ENCODE results near the gene FUNDC2. TPM values are rescaled to one million over a fixed set of nuclear protein-coding genes. Genes with fewer than 3 reads are reported as not detected.

FUNDC2 gene
- total RNA-seq, 1 donor from 2014 or later, result 79.7 TPM

DNA sequence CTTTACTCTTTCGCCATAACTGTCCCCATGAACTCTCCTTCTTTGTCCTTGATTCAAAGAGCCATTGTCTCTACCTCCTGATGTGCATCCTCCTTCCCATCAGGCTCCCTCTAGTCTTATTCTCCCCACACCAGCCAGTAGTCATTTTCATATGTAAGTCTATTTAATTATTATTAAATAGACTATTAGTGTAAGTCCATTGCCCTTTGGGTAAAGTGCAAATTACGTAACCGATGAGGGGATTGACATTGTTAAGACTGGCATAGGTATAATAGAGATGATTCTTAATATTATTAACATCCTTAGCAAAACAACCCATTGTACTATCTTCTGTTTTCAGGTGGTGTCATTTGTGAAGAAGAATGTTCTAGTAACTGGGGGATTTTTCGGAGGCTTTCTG lies 27.6 kb downstream of the FUNDC2 start:
- Histone ChIP-seq H3K27ac (no peak overlapping the region), H3K27me3 (ENCODE audit: low read depth) (no peaks in the 10 kb centered on the region), H3K9me3 (no peaks in the 10 kb centered on the region), H3K4me3 (no peak overlapping the region), H3K4me1 (no peaks in the 10 kb centered on the region), H3K36me3 (peaks cover 16% of the 10 kb centered on the region)
- DNase-seq, result no peak
- ATAC-seq, result no peak
- TF ChIP-seq, protein P1, sequence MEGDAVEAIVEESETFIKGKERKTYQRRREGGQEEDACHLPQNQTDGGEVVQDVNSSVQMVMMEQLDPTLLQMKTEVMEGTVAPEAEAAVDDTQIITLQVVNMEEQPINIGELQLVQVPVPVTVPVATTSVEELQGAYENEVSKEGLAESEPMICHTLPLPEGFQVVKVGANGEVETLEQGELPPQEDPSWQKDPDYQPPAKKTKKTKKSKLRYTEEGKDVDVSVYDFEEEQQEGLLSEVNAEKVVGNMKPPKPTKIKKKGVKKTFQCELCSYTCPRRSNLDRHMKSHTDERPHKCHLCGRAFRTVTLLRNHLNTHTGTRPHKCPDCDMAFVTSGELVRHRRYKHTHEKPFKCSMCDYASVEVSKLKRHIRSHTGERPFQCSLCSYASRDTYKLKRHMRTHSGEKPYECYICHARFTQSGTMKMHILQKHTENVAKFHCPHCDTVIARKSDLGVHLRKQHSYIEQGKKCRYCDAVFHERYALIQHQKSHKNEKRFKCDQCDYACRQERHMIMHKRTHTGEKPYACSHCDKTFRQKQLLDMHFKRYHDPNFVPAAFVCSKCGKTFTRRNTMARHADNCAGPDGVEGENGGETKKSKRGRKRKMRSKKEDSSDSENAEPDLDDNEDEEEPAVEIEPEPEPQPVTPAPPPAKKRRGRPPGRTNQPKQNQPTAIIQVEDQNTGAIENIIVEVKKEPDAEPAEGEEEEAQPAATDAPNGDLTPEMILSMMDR (IDR thresholded peaks at IDR 0.05), result no peak
- intact Hi-C loops (cut with DNase I), result no loop called here

DNA sequence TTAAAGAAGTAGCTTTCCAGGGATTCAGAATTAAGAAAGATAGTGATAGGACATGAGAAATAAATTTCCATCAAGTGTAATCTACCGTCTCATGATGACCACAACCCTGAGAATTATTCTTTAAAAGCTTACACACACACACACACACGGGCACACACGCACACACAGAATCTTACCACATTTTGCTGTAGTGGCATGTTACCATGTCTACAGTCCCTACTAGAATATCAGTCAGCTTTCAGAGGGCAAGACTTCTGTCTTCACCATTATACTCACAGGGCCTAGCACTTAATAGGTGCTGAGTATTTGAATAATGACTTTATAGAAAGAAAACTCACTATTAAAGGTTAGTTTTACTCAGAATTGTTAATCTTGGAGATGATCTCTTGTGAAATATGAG lies 28.9 kb downstream of the FUNDC2 start:
- TF ChIP-seq, protein P1 (IDR thresholded peaks at IDR 0.05), result no peak
- ATAC-seq, result no peak

DNA sequence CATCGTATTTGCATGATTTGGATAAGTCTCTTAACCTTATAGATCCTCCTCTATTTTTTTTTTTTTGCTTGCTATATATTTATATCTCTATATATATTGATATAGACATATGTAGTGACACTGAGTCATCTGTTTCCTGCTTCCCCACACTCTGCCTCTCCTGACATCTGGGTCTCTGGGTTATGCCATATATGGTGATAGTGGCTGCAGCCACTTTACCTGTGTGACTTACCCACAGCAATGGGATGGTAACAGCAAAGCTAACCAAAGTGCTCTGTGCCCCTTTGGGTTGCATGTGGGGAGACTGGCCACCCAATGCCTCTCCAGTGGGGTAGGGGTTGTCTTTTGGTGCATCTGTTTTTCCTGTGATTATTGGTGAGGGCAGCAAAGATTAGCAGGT lies 29.8 kb downstream of the FUNDC2 start:
- intact Hi-C loops (cut with DNase I), result no loop called here
- ATAC-seq (no peak), DNase-seq (no peak)
- Histone ChIP-seq H3K36me3 (peaks cover 22% of the 10 kb centered on the region), H3K27me3 (ENCODE audit: low read depth) (no peaks in the 10 kb centered on the region), H3K9me3 (no peaks in the 10 kb centered on the region), H3K27ac (no peak overlapping the region), H3K4me3 (no peak overlapping the region), H3K4me1 (no peaks in the 10 kb centered on the region)
- TF ChIP-seq, protein P1 (IDR thresholded peaks at IDR 0.05), result no peak

More for the DNA sequence above, 28.9 kb downstream of the FUNDC2 start:
- H3K27ac ChIP-seq, result no peak overlapping the region
- intact Hi-C loops (cut with DNase I), result no loop called here
- peaks cover 16% of the 10 kb centered on the region for H3K36me3 ChIP-seq
- no peaks in the 10 kb centered on the region for H3K27me3 ChIP-seq (ENCODE audit: low read depth)
- H3K4me3 ChIP-seq, result no peak overlapping the region
- no peaks in the 10 kb centered on the region for H3K4me1 ChIP-seq
- no peak for DNase-seq
- H3K9me3 ChIP-seq, result no peaks in the 10 kb centered on the region

DNA sequence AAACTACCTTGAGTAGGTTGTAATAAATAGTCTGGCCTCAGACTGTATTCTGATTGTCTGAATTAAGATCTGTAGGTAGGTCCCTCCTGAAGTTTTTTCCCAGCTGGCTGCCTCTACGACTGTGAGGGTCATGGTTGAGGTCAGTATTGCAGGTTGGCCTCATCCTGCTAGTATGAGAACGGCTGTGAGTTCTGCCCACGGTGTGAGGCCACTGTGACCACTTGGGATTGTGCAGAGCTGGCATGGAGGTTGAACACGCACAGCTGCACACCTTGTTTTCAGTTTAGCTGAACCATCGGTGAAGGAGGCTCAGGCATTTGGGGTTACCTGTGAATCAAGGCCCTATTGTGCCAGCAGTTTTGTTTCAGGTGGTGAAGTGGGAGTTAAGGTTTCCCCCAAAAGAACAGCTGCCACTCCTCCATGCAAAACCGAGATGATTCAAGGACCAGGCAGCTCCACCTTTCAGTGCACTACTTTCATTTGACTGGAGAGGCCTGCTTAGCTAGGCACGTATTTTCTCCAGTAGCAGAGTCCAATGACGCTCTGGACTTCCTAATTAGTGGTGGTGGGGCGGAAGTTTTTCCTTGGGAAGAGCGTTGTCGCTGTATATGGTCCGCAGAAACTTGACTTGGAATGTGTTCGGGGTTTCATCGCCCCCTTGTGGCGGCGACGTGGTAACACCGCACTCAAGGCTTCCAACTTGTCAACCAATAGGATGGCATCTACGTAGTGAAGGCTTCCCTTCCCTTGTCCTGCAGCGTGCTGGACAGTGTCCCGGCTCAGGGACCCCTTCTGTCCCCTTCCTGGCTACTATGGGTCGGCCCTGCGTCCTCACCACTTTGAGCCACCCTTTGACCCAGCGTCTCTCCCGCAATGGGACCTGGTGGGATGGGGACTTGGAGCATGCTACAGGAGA lies 30.5 kb downstream of the FUNDC2 start:
- no peaks in the 10 kb centered on the region for H3K9me3 ChIP-seq
- DNase-seq (peak; percentile 66), ATAC-seq (peak; percentile 93 to 95)
- H3K4me3 ChIP-seq, result peak overlapping the region; percentile 28
- TF ChIP-seq, protein P1 (IDR thresholded peaks at IDR 0.05), result peak; percentile 69
- H3K36me3 ChIP-seq, result peaks cover 16% of the 10 kb centered on the region
- peak overlapping the region; percentile 24 for H3K27ac ChIP-seq
- no peaks in the 10 kb centered on the region for H3K4me1 ChIP-seq
- H3K27me3 ChIP-seq (ENCODE audit: low read depth), result no peaks in the 10 kb centered on the region
- intact Hi-C loops (cut with DNase I), result no loop called here

DNA sequence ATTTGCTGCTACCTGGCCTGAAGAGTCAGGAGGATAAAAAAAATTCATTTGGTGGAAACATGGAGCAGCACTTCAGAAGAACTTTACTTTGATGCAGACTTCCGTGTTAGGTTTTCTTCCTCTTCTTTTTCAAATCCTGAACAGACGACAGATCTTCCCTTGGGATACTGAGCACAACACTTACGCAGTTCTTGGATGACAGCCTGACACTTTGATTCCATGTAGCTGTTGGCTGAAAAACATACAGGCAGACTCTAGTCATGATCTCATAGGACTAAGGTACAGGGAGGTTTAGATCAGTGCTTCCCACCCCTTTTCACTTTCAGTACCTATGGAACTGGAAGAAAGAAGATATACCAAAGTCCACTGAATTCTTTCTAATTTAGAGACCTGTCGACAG lies 35.1 kb downstream of the FUNDC2 start:
- ATAC-seq (no peak), DNase-seq (no peak)
- no peaks in the 10 kb centered on the region for H3K9me3 ChIP-seq
- intact Hi-C loops (cut with DNase I), result no loop called here
- H3K27me3 ChIP-seq (ENCODE audit: low read depth), result no peaks in the 10 kb centered on the region
- no peak overlapping the region for H3K4me3 ChIP-seq
- peaks cover 7% of the 10 kb centered on the region for H3K36me3 ChIP-seq
- H3K27ac ChIP-seq, result no peak overlapping the region
- TF ChIP-seq, protein P1 (IDR thresholded peaks at IDR 0.05), result no peak
- H3K4me1 ChIP-seq, result no peaks in the 10 kb centered on the region
